GM12878 (cell line): ENCODE data around the gene SPEG.

Experiments used
- CTCF ChIP-seq, 3 experiments: IDR thresholded peaks in 2 of 3; conservative IDR thresholded peaks in 1 of 3; 2 replicates each; pipeline ENCODE4 v1.5.1; 2011; ENCODE audit warnings: low read depth in 3 of 3, low read length in 3 of 3, mild to moderate bottlenecking in 3 of 3, control low read depth in 2 of 3, moderate library complexity in 2 of 3, inconsistent platforms in 1 of 3, mixed read lengths in 1 of 3; ENCODE audit not compliant: control insufficient read depth in 2 of 3, insufficient read depth in 1 of 3; ENCODE audit errors: extremely low read depth in 1 of 3
- POLR2AphosphoS5 ChIP-seq: IDR thresholded peaks from 2 replicates; pipeline ENCODE4 v1.6.1; 2011; ENCODE audit warnings: mild to moderate bottlenecking, low read length, inconsistent platforms

- TF ChIP-seq CTCF (IDR thresholded peaks at IDR 0.05 in 2 of 3, conservative IDR thresholded peaks at IDR 0.05 in 1 of 3; ENCODE audit: control insufficient read depth in 2 of 3, extremely low read depth in 1 of 3, insufficient read depth in 1 of 3, low read depth in 3 of 3, low read length in 3 of 3) (no peak), POLR2AphosphoS5 (no peak)
Measured at GRCh38 chr2:219408631-219409030, 26.0 kb upstream of the SPEG start.
